Measurements from ENCODE around the gene HSF4.

DNA sequence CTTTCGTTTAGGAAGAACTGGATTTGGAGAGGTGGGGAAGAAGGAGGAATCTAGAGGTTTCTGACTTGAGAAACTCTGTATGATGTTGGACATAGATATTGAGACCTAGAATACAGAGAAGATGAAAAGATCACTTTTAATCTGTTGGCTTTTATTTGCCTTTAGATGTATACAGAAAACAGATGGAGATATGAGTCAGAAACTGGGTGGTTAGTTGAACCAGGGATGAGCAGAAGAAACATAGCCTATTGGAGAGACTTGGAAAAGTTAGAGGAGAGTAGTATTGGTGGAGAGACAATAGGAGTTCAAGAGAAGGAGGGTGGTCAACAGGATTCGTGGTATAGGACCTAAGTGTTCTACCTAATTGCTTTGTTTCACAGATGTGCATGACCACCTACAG is 49.8 kb upstream of the HSF4 start:
- TF ChIP-seq, protein P1, sequence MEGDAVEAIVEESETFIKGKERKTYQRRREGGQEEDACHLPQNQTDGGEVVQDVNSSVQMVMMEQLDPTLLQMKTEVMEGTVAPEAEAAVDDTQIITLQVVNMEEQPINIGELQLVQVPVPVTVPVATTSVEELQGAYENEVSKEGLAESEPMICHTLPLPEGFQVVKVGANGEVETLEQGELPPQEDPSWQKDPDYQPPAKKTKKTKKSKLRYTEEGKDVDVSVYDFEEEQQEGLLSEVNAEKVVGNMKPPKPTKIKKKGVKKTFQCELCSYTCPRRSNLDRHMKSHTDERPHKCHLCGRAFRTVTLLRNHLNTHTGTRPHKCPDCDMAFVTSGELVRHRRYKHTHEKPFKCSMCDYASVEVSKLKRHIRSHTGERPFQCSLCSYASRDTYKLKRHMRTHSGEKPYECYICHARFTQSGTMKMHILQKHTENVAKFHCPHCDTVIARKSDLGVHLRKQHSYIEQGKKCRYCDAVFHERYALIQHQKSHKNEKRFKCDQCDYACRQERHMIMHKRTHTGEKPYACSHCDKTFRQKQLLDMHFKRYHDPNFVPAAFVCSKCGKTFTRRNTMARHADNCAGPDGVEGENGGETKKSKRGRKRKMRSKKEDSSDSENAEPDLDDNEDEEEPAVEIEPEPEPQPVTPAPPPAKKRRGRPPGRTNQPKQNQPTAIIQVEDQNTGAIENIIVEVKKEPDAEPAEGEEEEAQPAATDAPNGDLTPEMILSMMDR (IDR thresholded peaks at IDR 0.05; ENCODE audit: low read depth, low read length, poor library complexity, severe bottlenecking), result no peak
- no peak for TF ChIP-seq EZH2phosphoT487 (IDR thresholded peaks at IDR 0.05; ENCODE audit: borderline replicate concordance, low read length)

Measured in DOHH2 (cell line).